HS-27A (cell line): ENCODE data around the gene HS6ST2.

ENCODE experiments used
- DNase-seq: peaks from one replicate; pipeline ENCODE4 v3.0.0-alpha.2; 2012; ENCODE audit warnings: low read depth, missing footprints

Gene HS6ST2

GRCh38 chrX:132673331-132673730, 285.1 kb downstream of the HS6ST2 start:
- no peak for DNase-seq

- no peak for DNase-seq
These were observed 287.2 kb downstream of the HS6ST2 start for GRCh38 chrX:132671229-132671641.

GRCh38 chrX:132669142-132669541, 289.3 kb downstream of the HS6ST2 start:
- DNase-seq: no peak

GRCh38 chrX:132668178-132668577, 290.3 kb downstream of the HS6ST2 start:
- DNase-seq: no peak

GRCh38 chrX:132665676-132666075, 292.8 kb downstream of the HS6ST2 start:
- DNase-seq: no peak

GRCh38 chrX:132664273-132664672, 294.2 kb downstream of the HS6ST2 start:
- no peak for DNase-seq

GRCh38 chrX:132662844-132663243, 295.6 kb downstream of the HS6ST2 start:
- no peak for DNase-seq

- no peak for DNase-seq
These were observed 300.6 kb downstream of the HS6ST2 start for GRCh38 chrX:132657876-132658275.

GRCh38 chrX:132652871-132653270, 305.6 kb downstream of the HS6ST2 start:
- DNase-seq: no peak

- DNase-seq: no peak
These were observed 306.9 kb downstream of the HS6ST2 start for GRCh38 chrX:132651421-132652086.

- peak; percentile 34 for DNase-seq
These were observed 309.5 kb downstream of the HS6ST2 start for GRCh38 chrX:132648895-132649294.

GRCh38 chrX:132639446-132639845, 319.0 kb downstream of the HS6ST2 start:
- no peak for DNase-seq

- DNase-seq: no peak
These were observed 320.1 kb downstream of the HS6ST2 start for GRCh38 chrX:132638313-132638712.

- DNase-seq: no peak
These were observed 322.3 kb downstream of the HS6ST2 start for GRCh38 chrX:132636080-132636479.

GRCh38 chrX:132634521-132634920, 323.9 kb downstream of the HS6ST2 start:
- DNase-seq: no peak

GRCh38 chrX:132631579-132632232, 326.7 kb downstream of the HS6ST2 start:
- DNase-seq: no peak

- no peak for DNase-seq
These were observed 334.0 kb downstream of the HS6ST2 start for GRCh38 chrX:132624466-132624865.

- DNase-seq: no peak
These were observed 334.5 kb downstream of the HS6ST2 start for GRCh38 chrX:132623942-132624341.

GRCh38 chrX:132623300-132623699, 335.1 kb downstream of the HS6ST2 start:
- DNase-seq: no peak

GRCh38 chrX:132622130-132622529, 336.3 kb downstream of the HS6ST2 start:
- DNase-seq: peak; percentile 38

- no peak for DNase-seq
These were observed 339.6 kb downstream of the HS6ST2 start for GRCh38 chrX:132618810-132619209.

GRCh38 chrX:132615391-132616131, 342.9 kb downstream of the HS6ST2 start:
- DNase-seq: no peak

GRCh38 chrX:132614297-132614696, 344.1 kb downstream of the HS6ST2 start:
- DNase-seq: no peak
